Epidermal melanocyte (primary cell): ENCODE data around the gene PTPRH.

Experiments used
- DNase-seq: peaks from one replicate; pipeline ENCODE4 v3.0.0; 2011; ENCODE audit warnings: low spot score; ENCODE audit not compliant: insufficient read length

PTPRH gene

DNA sequence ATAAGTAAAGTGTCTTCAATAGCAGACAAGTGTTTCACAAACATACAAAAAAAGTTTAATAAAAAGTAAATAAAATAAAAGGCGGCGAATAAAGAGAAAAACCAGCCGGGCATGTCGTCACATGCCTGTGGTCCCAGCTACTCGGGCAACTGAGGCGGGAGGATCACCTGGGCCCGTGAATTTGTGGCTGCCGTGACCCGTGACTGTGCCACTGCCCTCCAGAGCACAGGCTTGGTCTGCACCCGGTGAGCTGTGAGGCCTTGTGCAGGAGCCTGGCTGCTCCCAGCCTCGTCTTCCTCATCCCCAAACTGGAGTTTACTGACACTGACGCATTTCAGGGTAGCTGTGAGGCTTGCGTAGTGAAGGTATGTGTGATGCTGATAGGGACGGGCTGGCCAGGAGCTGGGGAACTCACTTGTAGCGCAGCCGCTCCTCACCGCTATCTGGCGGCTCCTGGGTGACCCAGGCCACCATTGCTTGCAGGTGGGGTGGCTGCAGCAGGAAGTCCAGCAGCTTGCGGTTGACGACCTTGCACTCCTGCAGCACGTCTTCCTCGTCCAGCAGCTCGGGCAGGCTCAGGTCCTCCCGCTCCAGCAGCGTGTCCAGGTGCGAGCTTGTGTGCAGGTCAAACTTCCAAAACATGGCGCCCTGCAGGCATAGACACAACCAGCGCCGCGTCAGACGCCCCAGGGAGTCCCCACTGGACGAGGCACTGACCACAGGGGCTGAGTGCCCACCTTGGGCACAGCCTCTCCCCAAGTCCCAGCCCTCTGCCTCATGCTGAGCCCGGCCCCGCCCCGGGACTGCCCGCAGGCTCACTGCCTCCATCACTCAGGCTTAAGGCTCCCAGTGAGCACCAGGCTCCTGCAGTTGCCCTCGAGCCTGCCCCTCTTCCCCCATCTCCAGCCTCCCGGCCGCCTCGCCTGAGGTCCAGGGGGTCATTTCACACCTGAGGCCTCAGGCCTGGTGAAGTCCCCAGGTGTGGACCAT lies 37.5 kb upstream of the PTPRH start:
- DNase-seq = no peak

- no peak for DNase-seq
Measured at GRCh38 chr19:55245236-55245904, 36.1 kb upstream of the PTPRH start.

GRCh38 chr19:55244004-55244680 lies 34.8 kb upstream of the PTPRH start:
- DNase-seq = no peak

GRCh38 chr19:55242517-55242916 lies 33.2 kb upstream of the PTPRH start:
- no peak for DNase-seq

DNA sequence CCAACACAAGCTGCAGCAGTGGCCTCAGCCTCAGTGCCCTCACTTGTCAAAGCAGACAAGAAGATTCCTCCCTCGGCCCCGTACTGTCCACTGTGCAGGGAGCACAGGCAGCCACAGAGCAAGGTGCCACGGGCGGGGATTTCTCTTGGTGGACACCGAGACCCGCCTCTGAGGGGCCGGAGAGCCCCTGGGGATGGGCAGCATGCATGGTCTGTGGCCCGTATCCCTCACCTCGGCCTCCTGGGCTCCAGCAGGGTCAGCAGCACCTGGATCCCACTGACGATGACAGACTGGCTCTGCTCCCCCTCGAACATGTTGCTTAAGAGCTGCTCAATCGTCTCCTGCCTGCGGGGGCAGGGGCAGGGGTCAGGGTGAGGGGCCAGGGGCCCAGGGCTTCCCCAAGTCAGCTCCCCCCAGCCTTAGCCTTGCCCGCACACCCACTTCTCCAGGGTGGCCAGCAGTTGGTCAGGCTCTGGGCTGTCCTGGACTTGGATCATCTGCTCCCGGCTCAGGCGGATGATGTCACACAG lies 32.7 kb upstream of the PTPRH start:
- no peak for DNase-seq

DNA sequence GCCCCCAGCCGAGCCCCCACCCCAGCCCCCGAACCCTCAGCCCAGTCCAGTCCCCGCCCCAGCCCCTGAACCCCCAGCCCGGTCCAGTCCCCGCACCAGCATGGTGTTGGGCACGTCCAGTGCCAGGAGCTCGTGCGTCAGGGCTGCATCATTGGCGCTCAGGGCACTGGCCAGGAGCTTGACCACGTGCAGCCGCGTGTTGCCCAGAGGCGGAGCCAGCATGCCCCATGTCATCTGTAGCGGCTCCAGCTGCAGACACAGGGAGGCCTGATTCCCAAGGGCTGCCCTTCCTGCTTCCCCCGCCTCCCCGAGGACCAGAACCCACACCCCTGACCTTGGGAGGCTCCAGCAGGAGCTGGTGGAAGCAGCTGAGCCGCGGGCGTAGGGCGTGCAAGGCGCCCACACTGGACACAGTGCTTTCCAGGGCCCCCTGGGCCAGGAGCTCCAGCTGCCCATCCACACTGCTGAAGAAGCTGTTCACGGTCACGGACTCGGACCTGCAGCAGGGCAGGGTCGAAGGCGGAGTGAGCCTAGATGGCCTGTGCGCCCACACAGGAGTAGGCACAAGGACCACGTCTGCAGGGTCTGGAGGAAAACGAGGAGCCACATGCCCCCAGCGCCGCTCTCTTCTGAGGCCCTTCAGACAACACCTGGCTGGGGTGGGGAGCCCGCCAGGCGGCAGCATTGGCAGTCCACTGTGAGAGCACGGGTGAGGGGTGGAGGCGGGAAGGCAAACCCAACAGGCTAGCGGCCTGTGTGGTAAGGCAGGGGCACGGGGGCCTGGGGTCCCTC lies 32.0 kb upstream of the PTPRH start:
- no peak for DNase-seq

DNA sequence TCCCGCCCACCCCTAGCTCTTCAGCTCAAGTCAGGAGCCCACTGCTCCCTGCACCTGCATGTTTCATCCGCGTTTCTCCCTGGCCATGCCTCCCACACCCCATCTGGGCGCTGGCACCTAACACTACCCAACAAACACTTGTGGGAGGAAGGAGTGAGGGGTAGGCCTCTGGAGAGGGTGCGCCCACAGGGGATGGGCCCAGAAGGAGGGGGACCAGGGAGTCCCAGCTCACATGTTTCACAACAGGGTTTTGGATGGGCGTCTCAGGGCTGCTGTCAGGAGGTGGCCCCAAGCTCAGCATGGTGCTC lies 31.4 kb upstream of the PTPRH start:
- DNase-seq = no peak

GRCh38 chr19:55239004-55239403 lies 29.7 kb upstream of the PTPRH start:
- no peak for DNase-seq

- no peak for DNase-seq
Measured at GRCh38 chr19:55238030-55238429, 28.7 kb upstream of the PTPRH start.

- DNase-seq = no peak
Measured at GRCh38 chr19:55232986-55233385, 23.7 kb upstream of the PTPRH start.

GRCh38 chr19:55232286-55232602 lies 22.9 kb upstream of the PTPRH start:
- DNase-seq = no peak

GRCh38 chr19:55231391-55232285 lies 22.3 kb upstream of the PTPRH start:
- DNase-seq = no peak

DNA sequence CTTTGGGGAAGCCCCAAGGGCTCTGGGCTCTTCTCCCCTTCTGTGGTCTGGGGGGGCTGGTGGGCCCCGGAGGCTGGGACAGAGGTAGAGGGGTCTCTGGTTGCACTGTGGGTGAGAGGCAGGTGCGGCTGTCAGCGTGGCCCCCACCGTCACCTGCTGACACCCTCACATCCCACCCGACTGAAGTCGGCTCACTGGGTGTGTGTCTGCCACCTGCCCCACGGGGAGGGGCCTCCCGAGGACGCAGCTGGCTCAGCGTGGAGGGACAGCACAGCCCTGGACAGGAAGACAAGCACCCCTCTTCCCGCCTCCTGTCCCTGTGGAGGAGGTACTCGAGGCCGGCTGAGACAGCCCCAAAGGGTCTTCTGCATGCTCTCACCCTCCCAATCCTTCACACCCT lies 21.5 kb upstream of the PTPRH start:
- no peak for DNase-seq

DNA sequence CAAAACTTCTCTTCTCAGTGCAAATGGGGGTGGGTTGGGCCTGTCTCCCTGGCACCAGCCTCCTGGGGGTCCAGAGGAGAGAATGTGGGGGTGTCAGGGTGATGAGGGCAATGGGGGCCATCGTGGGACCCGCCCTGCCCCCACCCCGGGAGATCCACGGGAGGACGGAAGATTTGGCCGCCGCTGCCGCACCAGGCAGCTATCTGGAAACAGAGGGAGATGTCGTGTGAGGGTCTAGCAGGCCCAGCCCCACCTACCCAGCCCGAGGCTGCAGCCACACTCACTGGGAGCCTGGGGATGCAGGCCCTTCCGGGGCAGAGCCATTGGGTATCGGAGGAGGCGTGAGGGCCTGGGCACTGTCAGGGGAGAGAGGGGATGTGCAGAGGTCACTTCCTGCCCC lies 21.0 kb upstream of the PTPRH start:
- no peak for DNase-seq

DNA sequence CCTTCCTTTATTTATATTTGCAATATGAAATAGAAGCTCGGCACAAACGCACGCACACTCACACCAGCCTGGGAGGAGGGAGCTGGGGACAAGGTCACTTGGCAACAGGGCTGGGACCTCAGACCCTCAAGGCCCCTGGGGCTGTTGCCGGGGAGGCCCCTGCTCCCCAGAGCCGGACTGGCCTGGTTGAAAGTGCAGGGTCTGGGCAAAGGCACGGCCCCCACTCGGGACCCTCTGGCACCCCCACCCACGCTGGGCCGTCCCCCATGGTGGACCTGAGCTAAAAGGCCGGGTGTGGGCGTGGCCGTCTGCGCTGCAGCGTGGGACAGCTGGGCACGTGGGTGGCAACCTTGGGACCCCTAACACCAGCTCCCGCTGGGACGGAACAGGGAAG lies 20.5 kb upstream of the PTPRH start:
- no peak for DNase-seq

- no peak for DNase-seq
Measured at GRCh38 chr19:55229145-55229788, 20.0 kb upstream of the PTPRH start.

DNA sequence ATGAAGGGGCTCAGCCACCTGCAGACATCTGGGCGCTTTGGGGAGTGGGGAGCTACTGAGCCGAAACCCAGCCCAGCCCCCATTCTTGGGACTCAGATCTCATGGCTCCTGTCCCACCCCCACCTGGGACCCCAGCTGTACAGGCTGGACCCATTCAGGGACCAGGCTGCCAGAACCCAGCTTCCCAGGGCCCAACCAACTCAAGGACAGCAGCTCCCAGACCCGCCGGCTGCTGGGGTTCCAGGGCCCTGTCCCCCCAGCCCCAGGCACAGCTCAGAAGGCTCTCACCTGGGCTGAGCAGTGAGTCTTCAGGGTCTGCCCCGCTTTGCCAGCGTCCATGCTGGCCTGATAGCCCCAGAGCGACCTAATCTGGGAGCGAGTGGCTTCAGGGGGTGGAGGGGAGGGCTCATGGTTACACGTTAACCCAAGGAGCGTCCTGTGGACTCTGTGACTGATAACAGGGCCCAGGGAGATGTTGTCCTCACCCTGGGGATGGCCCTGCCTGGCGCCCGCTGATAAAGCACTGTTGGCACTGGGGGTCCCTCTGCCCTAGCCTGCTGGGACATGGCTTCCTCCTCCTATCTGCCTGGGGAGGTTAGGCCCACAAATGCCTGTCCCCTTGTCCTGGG lies 19.2 kb upstream of the PTPRH start, which contains the start of gene TMEM86B:
TMEM86B (minus strand) TSS at position 361 of the 629 bp plus-strand sequence; CDS start at position 339, 22 bp downstream.
- DNase-seq = no peak

DNA sequence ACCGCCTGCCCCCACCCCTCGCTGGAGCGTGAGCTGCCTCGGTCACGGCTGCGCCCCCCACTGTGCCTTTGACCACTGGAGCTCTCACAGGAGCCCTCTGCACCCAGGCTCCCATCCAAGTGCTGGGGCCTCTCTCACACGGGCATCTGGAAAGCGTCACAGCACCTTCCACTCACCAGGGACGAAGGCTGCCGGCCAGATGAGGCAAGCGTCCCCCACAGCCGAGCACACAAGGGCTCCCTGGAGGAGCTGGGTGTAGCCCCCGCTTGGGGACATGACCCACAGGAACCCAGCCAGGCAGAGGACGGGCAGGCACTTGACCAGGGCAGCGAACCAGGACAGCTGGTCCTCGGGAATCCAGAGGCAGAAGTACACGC lies 18.7 kb upstream of the PTPRH start:
- no peak for DNase-seq
